GM18502 (cell line): ENCODE data around the gene ARHGAP24.
"Not testable (repeated sequence)": the region's sequence is repeated elsewhere in the genome, so short reads cannot be mapped to it uniquely, and the experiment has no call there.

ENCODE experiments used
- ATAC-seq: cut with Tn5 transposase; IDR thresholded peaks from one replicate; pipeline ENCODE4 v1.9.1; 2021; ENCODE audit warnings: mild to moderate bottlenecking; ENCODE audit not compliant: unreplicated experiment, poor library complexity

Gene ARHGAP24

DNA sequence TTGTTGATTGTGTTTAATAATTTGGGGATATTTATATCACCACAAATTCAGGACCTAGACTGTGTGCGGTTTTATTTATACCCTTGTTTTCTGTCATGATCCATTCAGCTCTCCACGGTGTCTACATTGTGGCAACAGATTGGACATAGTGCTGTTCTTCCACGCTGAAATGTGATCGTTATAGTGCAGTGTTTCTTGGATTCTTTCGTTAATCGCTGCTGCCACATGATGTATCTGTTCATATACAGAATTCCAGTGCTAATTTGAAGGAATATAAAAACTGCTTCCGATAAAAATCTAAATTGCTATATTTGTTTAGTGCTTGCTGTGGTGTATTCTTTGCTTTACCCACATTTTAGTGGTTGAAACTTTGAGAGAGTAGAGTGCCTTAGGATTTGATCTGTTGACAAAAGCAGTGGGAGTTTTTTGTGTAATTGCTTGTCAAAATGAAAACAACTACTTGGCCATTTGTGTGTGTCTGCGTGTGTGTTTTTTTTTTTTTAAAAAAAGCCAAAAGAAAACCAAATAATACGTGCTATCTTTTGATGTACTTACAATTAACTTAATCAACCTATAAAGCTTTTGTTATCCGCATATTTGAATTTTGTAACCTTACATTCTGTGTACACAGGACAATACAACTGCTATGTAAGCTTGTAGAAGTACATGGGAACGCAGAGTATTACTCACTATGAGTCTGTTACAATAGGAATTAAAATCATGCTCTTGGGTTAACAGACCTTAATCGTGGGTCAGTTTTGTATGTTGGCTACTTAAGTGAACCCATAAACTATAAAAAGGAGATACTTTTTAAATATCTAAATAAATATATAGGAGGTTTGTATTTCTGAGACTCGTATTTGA is 353.3 kb downstream of the ARHGAP24 start:
- no peak for ATAC-seq

DNA sequence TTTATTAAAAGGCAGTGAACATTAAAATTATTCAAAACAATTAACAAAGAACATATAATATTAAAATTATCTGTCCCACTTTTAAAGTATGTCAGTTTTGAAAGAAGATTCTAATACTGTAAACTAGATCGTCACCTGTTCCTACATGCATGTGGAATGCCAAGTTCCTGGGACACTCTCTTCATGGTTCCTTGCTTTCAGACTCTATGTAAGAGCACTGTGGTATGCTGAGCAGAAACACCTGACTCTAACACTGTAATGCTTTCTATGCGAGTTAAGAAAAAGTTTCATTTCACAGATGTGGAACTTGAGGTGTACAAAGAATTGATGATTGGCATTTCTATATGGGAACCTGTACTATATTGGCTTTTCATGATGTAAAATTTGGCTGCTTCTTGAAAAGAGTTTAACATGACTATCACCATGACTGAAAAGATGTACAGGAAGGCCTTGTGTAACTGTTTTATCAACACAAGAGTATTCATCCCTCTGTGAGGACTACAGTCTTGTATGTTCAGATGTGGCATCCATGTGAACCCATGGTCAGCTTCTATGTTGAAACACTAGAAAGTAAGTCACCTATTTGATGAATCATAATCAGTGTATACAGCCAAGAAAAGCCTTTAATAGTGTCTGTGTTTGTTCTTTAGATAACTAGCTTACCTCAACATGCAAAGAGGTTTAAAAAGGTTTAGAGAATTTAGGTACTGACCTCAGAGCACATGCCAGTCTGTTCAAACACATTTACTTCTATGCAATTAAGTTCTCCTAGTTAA is 354.5 kb downstream of the ARHGAP24 start:
- no peak for ATAC-seq

DNA sequence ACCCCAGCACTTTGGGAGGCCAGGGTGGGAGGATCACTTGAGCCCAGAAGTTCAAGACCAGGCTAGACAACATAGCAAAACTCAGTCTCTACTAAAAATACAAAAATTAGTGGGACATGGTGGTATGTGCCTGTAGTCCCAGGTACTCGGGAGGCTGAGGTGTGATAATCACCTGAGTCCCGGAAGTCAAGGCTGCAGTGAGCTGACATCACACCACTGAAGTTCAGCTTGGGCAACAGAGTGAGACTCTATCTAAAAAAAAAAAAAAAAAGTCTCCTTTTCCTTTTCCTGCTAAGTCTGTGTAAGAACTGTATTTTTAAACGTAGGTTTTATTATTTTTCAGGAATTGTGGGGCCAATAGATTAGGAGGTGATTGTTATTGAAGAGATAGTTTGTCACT is 356.7 kb downstream of the ARHGAP24 start:
- ATAC-seq = no peak

DNA sequence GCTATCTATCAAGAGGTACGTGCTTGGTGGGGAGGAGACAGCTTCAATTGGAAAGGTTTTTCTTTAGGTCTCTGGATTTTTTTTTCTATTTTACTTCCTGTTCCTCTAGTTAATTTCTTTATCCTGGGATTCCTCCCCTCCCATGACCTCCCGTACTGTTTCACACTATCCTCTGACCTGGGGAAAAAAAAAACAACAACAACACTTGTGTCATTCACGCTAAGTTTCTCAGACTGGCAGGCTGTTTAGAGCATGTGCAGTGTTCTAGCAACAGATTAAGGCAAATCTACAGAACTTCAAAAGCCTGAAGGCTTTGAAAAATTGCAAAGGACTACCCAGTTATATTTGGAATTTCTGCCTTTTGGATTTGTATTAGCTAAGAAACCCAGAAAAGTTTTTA is 358.4 kb downstream of the ARHGAP24 start:
- ATAC-seq = no peak

DNA sequence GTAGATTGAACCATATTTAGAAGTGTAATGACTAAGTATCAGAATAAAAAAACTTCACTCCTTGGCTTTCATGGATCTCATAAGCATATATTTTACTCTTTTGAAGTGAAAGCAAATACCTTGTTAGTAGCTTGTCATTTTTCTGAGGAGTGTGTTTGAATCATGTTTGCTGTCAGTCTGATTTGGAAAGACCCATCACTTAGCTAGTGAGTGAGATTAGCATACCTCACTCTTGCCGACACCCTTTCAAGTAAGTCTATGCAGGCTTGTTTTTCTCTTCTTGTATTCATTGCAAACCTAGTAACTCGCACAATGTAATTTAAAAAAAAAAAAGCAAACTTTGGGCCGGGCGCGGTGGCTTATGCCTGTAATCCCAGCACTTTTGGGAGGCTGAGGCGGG is 360.0 kb downstream of the ARHGAP24 start:
- no peak for ATAC-seq

DNA sequence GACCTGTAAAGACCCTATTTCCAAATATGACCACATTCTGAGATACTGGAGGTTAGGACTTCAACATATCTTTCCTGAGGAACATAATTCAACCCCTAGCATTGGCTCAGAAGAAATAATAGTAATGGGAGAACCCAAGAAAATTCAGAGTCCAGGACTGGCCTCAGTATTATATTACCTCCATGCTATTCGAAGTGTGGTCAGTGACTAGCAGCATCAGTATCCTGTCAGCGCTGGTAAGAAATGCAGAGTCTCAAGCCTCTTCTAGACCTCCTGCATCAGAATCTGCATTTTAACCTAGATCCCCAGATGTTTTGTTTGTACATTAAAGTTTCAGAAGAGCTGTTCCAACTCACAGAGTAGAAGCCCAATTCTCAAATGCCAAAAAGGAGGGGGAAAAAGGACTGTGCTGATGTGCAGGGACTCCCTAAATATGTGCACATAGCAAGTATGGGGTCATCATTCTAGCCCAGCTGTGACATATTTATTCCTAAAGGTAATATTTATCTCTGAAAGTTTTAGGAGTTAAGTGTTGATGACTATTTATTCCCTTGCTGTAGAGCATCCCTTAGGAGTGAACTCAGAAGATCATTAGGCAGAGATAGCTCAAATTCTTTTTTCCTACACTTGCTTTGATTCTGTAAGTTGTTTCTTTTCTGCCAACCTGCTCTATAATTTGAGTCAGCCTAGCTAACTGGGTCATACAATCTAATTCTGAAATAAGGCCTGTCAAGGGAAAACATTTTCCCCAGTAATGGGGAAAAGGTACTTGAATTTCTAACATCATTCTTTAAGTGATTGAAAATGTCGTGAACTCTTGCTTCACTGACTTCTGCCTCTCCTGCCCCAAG is 361.9 kb downstream of the ARHGAP24 start:
- no peak for ATAC-seq

DNA sequence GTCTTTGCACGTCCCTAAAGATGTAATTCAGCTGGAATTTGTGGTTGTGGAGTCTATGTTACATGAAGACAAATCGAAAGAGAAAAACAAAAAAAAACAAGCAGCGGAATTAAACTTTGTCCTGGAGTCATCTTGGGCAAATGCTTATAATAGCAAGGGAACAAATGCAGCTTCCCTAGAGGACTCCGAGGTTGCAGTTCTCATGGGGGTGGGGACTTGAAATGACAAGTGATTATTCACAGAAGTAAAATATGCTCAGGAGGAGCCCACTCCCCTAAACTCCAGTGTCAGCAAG is 362.4 kb downstream of the ARHGAP24 start:
- no peak for ATAC-seq

DNA sequence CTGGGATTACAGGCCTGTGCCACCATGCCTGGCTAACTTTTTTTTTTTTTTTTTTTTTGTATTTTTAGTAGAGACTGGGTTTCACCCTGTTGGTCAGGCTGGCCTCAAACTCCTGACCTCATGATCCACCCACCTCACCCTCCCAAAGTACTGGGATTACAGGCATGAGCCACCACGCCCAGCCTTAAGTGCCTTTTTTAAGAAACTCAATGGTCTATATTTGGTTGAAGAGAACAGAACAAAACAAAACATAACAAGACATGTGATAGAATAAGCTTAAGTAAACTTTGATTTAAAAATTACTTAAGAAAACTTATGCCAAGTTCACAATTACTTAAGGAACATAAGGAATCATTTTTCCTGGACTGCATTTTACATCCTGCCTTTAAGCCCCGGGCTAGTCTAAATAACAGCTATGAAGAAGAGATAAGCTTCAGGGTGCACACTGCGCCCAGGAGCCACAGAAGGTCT is 365.1 kb downstream of the ARHGAP24 start:
- not testable (repeated sequence) for ATAC-seq

DNA sequence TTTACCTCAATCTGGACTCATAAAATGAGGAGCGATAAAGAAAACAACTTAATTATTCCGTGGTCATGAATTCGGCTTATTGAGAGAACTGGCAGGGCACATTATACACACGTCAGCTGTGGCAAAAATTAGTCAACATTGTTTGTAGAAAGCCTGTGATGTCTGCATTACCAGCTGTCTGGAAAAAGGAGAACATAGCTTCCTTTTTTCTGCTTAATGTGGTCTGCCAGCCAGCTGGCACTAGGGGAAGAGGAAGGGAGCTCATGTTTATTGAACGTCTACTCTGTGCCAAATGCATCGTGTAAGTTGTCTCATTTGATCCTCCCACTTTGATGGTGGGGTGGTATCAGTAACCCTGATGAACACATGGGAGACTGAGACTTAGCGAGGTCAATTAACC is 367.6 kb downstream of the ARHGAP24 start:
- no peak for ATAC-seq

DNA sequence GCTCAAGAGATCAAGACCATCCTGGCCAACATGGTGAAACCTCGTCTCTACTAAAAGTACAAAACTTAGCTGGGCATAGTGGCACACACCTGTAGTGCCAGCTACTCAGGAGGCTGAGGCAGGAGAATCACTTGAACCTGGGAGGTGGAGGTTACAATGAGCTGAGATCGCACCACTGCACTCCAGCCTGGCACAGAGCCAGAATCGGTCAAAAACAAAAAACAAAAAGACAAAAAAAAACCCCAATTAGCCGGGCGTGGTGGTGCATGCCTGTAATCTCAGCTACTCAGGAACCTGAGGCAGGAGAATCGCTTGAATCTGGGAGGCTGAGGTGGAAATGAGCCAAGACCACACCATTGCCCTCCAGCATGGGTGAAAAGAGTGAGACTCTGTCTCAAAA is 378.8 kb downstream of the ARHGAP24 start:
- not testable (repeated sequence) for ATAC-seq

DNA sequence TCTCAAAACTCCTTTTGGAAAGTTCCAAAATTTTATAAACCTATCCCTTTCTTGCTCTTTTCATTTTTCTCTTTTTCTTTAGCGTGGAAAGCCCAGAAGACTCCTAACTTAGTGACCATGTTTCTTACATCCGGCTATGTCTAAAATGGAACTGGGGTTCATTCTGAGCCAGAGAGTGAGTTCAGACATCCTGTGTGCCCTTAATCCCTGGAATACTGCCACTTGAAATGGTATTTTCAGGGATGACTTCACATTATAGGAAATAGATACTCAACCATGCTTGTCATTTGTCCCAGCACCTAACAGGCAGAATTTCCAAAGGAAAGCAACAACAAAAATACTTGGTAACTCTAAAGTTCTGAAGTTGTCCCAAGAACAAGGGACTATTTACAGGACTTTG is 379.6 kb downstream of the ARHGAP24 start:
- ATAC-seq = no peak

DNA sequence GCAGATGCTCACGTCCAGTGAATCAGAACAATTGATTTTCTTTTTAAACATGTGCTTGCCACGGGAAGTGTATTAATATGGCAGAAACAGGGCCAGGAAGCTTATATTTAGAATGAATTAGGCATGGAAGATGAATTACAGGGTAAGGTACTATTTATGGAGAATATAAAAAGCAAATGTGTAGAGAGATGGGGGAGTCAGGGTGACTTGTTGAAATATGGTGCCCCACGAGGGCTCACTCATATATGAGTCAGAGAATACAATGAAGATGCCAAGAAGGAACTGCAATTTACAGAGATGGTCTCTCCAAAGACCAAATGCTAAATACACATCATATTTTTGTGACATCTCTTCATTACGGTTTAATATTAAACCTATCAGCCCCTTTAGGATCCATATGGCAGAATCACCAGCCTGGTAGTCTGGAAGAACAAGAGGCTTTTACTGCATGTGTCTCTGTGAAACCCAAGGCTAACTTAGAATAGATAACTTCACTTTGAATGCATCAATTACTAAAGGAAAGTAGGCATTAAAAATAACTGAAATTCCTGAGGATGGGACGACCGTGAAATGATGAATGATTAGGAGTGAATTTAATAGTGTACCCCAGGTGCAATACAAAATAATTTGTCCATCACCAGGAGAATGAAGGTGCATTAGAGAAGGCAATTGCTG is 385.3 kb downstream of the ARHGAP24 start:
- no peak for ATAC-seq

DNA sequence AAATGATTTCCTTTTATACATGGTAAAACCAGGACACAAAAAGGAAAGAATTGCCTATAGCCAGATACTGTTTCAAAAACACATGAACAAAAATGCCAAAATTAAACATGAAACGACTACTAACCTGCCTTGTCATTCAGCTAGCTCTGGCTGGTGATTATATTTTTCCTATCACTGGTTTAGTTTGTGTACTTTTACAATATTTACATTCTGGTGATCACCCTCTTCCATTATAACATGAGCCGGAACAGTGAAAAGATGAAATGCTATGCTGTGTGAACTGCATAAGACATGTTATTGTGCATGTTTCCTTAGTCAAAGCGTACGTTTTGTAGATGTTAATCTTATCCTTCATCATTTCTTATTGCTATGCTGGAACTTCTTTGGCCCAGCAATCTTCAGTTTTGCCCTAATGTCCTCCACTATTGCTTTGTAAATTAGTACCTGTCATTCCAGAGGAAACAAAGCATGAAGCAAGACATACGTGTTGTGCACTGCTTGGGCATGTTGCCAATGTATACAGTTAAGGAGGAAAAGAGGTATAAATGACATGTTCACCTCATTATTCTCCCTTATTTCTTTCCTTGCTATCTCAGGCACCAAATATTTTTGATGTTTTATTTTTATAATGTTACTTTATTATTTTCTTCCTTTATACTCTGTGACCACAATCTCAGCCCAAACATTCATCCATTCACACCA is 386.3 kb downstream of the ARHGAP24 start:
- no peak for ATAC-seq

DNA sequence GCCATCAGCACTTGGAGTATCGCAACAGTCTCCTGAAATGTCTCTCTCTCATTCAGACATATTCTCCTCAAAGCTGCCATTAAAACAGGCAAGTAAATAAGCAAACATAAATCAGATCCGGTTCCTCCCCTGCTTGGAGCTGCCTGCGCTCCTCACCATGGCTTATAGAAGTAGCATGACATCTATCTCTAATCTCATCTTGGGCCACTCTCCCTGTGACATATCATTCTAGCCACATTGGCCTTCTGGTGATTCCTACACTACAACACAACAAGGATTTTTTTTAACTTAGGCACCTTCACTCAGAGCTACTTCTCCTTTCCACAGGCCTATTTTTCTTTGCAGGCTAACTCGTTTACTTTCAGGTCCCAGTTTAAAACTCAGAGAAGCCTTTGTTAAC is 387.9 kb downstream of the ARHGAP24 start:
- ATAC-seq = no peak

DNA sequence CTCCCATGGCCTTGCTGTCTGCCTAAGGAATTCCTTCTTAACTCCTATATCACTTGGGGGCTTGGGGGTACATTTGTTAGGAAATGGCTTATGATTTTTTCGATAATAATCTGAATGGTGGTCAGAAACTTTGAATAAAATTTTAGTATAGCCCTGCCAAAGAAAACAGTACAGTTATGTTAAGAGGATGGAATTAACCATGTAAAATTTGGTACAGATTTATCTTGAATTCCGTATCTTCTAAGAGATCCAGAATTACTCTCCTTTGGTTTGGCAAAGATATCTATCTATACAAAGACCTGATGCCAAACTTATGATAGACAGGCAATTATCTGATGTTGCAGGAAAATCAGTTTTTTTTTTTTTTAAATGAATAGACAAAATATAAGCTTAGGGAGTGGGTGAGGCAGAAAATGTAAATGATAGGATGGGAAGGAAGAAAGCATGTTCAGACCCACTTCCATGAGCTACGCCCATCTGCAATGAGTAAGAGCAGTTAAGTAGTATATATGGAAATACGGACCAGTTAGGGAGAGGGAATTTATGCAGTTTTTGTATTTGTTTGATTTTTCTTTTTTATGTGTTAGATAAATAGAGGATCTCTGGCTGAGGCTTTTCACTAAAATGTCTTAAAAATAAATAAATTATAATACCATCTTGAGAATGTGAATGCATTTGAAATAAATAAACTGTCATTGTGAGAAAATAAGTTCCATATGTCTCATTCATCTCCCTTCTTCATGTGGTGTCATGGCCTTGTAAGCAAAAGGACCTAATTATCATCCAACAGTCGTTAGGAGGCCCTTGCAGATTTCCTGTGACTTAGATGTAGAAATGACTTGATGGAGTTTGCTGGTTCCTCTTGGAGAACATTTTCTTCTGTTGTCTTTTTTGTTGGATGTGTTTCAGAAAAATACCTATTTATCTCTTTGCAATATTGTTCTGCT is 389.6 kb downstream of the ARHGAP24 start:
- no peak for ATAC-seq

DNA sequence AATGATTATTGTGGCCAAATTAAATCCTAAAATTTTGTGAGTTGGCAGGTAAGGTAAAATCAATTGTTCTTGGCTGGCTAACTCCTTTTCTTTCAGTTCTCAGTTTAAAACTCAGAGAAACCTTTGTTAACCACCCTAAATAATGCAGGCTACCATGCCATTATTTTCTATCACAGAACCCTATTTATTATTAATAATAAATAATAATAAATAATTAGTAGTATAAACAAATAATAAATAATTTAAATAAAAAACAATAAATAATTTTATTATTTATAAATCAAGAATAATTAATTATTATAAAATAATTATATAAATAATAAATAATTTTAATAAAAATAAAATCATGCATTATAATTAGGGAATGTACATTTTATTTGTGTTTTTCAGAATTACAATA is 390.3 kb downstream of the ARHGAP24 start:
- no peak for ATAC-seq

DNA sequence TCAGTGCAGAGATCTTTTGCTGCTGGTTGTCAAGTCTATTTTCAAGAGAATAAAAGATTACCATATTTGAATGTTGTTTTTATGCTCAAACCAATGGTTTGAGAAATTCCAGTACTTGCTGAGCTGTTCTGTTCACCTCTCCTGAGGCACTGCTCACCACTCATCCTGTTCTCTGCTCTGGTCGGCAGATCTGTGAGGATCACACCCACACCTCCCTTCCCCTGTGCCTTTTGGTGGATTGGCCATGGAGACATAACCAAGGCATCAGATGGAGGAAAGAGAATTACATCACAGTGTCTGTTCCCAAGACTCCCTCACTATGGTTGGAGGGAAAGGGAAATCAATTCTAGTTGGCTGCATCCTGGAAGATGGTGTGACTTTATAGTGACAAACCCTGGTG is 391.6 kb downstream of the ARHGAP24 start:
- no peak for ATAC-seq

DNA sequence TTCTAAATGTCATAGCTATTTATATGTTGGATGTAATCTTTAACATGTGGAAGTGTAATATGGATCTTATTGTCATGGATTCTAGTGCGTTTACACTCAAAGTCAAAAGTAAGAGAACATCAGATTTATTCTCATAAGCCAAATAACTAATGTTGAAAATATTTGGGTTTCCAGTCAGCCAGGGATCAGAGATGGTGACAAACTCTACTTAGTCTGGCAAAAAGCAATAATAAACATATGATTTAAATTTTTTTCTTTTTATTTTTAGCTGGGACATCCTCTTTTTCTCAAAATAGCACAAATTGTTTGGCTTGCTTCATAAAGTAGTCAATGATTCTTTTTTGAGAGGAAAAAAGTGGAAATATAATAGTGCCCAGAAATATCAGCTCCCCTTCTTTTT is 392.3 kb downstream of the ARHGAP24 start:
- ATAC-seq = no peak

DNA sequence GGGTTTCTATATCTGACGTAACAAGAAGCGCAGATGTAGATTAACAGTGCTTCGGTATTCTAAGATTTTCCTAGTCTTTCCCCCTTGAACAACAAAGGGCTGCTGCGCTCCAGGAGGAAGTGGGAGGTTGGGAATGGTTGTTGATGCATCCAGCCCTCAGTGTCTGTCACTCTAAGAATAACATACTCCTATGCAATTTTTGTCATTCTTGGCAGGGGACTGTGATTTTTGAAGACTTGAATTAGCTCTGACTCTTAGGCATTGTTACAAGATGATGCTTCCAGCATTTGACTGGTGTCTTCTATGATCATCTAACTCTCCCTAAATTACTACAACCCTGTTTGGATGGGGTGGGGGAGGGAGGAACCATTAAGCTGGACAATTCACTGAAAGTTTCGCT is 394.2 kb downstream of the ARHGAP24 start:
- no peak for ATAC-seq
